DMS79 (cell line): Measurements from ENCODE around the gene RNF166.
A peak's percentile ranks its signal among the peaks of the same experiment; 100 is the strongest.
"Not testable (repeated sequence)": the region's sequence is repeated elsewhere in the genome, so short reads cannot be mapped to it uniquely, and the experiment has no call there.

Source experiments
- DNase-seq: peaks from one replicate; lab custom pipeline; 2025; lab: John Stamatoyannopoulos, UW

RNF166 gene

DNA sequence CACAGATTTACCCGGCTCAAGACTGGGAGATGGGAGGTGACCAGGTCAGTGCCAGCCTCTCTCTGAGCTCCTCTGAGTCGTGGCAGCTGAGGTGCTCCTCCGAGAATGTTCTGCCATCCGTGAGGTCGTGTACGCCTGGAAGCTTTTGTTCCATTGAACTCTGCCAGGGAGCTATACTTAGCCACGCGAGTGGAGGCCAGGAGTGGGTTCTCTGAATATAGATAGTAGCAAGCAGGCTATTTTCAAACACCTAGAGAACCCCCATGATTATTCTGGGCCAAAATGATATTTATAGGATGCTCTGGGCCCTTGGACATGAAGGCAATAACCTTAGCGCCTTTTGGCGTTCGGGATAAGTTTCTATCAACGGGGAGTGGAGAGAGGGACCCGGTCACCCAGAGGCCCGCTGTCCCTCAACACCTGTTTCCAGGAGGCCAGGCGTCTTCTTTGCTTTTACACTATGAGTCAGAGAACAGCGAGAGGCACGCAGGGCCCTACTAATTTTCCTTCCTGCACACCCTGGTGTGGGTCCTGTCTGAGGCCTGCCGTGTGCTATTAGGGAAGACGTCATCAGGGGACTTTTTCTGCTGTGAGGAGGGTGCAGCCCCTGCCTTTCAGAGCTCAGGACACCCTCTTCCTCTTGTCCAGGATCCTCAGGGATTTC is 32.4 kb downstream of the RNF166 start:
- no peak for DNase-seq

DNA sequence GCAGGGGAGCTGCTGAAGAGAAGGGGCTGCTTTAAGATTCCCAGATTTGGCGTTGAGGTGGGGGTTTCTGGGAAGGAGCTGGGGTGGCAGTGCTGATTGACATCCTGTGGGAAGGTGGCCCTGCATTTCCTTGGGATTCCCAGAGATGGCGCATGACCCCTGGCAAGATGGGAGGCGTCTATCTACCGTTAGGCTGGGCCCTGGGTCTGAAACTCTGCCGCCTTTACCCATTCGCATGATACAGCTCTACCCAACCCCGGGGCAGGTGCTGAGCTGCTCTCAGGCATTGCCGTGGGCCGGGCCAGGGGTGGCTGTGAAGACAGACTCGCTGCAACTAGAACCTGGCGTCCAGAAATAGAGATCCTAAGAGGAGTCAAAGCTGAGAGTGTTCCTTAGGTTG is 33.4 kb downstream of the RNF166 start:
- DNase-seq: no peak

DNA sequence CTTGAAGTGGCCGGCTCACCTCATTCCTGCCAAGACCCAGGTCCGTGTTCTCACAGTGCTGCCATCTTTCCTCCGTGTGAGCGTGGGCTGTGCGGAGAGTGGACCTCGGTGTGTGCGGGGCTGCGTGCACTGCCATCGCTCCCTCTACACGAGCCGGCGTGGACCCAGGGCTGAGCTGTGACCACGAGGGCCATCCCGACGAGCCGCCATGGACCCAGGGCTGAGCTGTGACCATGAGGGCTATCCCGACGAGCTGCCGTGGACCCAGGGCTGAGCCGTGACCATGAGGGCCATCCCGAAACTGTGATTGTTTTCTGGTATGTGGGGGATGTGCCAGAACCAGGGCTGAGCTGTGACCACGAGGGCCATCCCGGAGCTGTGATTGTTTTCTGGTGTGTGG is 34.4 kb downstream of the RNF166 start:
- DNase-seq: no peak

DNA sequence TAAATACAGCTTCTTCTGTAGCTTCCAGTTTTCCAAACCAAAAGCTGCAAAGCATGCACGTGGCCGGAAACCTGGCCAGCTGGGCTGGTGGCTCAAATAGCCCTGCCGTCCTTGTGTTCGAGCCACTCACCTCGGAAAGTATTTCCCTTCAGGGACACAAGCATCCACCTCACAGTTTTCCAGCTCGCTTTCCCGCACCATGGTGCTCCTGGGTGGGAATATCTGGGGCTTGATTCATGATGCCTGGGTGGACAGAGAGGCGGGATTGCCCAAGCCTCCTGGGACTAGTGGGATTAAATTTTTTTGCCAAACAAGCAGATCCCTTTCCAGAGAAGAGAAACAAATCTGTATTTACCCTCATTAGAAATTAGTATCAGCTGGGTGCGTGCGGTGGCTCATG is 36.2 kb downstream of the RNF166 start:
- no peak for DNase-seq

DNA sequence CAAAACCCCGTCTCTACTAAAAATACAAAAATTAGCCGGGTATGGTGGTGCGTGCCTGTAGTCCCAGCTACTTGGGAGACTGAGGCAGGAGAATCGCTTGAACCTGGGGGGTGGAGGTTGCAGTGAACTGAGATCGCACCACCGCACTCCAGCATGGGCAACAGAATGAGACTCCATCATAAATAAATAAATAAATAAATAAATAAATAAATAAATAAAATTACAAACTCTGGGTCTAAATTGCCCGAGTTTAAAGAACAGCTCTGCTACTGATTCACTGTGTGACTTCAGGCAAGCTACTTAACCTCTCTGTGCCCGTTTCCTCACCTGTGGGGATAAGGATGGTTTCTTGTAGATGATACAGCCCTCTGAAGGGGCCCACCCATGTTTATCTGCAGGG is 36.7 kb downstream of the RNF166 start:
- DNase-seq: not testable (repeated sequence)

DNA sequence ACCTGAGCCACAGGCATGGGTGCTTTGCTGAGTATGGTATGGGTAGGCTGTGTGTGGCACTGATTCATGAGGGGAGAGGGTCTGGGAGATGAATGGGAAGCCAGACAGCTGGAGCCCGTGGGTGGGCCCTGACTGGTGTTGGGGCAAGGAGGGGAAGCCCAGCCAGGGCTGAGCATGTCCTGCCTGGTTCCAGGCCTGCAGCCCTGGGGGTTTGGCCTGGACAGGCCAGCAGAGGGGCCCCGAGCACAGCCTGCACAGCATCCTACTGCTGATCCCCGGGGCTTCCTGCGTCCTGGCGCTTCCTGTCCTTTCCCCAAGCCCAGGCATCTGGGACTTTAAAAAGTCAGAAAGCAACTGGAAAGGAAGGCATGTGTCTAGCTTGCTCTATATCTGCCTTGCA is 38.7 kb downstream of the RNF166 start:
- no peak for DNase-seq

DNA sequence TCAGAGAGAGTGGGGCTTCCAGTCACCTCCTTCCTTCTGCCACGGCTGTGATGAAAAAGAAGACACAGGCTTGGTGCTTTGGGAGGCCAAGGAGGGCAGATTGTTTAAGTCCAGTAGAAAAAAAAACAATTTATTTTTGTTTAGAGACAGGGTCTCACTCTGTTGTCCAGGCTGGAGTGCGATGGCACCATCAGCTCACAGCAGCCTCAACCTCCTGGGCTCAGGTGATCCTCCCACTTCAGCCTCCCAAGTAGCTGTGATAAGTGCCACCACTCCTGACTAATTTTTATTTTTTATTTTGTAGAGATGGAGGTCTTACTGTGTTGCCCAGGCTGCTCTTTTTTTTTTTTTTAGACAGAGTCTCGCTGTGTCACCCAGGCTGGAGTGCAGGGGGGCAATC is 40.6 kb downstream of the RNF166 start:
- no peak for DNase-seq

DNA sequence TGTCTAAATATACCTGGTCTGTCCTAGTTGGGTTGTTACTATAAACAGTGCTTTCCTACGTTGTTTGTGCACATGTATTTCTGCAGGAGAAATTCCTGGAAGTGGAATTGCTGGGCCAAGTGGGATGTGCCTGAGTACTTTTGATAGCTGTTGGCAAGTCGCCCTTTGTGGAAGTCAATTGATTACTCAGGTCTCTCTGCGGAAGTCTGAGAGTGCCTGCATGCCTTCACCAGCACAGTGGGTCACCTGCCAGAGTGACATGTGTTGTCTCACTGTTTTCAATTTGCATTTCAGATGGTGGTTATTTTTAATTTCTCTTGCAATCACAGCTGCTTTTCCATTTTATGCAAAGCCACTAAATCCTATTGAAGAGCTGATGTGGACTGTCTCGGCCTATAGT is 41.1 kb downstream of the RNF166 start:
- no peak for DNase-seq

DNA sequence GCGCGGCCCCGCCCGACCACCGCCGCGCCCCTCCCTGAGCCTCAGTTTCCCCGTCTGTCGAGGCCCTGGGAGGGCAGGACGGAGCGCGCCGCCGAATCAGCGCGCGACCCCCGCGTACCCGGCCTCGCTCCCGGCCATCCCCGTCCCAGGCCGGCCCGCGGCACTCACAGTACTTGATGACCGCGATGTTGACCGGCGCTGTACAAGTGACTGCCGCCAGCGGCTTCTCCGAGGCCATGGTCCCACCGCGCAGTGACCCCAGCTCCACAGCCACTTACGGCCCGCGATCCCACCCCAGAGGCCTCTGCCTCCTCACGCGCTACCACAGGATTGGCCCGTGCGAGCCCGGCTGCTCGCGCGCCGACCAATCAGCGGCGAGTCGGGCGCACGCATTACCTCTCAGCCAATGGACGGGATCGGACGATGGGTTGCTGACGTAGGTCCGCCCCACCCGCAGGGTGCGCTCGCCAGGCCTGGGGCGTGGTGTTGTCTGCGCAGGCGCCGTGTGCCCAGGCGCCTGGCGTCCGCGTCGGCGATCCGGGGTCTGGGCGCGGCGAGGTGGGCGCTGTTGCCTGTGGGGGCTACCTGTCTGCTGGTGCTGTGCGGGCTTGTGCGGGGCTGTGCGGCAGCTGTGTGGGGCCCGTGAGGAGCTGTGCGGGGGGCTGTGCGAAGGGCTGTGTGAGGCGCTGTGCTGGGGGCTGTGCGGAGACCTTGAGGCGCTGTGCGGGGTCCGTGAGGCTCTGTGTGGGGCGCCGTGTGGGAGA is 43.2 kb downstream of the RNF166 start, which contains the start of gene MVD:
Gene MVD, minus strand, starts transcription at position 249 of the 764 bp plus-strand sequence. Its CDS starts 11 bp downstream, at position 238.
- peak; percentile 77 for DNase-seq

DNA sequence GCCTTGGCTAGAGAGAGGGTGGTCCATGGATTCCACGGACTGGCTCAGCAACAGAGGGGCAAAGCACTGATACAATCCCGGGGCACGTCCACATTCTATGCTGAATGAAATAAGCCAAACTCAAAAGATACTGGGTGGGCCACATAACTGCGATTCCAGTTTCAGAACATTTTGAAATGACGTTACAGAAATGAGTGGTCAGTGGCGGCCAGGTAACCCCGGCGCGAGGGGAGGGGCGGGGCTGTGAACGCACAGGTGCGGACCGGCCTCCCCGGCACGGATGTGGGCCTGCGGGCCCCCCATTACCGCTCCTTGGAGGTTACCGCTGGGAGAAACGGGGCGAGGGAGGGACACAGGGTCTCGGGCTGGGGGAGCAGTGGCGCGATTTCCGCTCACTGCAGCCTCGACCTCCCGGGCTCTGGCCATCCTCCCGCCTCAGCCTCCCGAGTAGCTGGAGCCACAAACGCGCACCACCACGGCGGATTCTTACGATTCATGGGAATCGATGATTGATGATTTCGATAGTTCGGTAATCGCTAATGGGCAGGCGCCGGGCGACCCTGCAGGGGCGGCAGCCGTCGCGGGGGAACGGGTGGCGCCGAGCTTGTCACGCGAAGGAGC is 43.9 kb downstream of the RNF166 start:
- DNase-seq: no peak

DNA sequence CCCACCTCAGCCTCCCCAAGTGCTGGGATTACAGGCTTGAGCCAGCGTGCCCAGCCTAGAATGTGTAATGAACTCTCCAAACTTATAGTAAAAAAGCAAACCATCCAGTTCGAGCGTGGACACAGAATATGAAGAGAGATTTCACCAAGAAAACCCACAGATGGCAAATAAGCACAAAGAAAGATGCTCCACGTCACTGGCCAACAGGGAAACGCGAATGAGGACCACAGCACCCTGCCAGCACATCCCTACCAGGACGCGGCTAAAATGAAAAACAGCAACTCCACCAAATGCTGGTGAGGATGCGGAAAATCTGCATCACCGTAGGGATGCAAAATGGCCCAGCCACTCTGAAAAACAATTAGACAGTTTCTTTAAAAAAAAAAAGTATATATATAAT is 44.7 kb downstream of the RNF166 start:
- no peak for DNase-seq

DNA sequence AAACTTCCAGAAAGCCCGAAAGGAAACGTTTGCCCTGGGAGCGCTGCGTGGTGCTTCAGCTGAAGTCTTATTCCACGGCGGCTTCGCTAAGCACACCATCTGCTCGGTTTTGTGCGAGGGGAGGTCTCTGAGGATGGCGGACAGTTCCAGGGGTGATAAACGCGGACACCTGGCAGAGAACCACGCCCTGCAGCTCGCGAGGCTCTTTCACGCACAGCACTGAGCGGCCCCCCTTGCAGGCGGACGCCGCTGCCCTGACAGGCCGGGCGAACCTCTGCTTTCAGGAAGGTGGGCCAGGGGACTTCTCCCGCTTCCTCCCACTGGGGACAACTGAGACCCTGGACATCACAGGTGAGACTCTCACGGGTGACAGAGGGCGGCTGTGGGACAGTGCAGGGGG is 47.0 kb downstream of the RNF166 start:
- no peak for DNase-seq

DNA sequence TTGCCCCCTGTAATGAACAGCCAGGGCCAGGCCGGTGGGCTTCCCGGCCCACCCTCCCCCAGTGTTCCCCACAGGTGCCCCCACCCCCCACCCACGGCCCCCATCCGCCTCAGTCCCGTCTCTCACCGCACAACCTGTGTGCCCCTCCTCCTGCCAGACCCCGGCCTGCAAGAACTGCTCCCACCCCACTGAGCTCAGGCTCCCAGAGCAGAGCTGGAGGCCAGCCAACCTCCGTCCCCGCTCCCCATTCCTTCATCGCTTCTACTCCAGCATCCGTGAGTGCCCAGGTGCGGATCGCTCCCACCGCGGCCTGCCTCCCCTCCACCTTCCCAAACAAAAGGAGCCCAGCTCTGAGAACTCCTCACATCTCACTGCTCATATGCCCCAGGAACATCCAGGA is 47.5 kb downstream of the RNF166 start:
- DNase-seq: no peak

DNA sequence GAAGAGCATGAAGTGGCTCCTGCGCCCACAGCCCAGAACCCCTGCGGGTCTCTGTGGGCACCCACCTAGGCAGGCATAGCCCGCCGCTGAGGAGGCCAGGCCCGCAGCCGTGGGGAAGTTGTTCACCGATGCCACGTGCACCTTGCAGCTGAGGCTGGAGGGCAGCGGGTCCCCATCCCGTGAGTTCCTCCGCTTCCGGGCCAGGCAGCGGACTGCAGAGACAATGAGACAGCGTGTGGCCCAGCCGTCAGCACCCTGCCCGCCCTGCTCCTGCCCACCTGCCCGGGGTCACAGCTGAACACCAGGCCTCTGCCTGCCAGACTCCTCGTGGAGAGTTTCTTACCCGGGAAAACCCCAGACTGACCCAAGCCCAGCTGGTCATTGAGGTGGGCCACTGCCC is 48.8 kb downstream of the RNF166 start:
- no peak for DNase-seq

DNA sequence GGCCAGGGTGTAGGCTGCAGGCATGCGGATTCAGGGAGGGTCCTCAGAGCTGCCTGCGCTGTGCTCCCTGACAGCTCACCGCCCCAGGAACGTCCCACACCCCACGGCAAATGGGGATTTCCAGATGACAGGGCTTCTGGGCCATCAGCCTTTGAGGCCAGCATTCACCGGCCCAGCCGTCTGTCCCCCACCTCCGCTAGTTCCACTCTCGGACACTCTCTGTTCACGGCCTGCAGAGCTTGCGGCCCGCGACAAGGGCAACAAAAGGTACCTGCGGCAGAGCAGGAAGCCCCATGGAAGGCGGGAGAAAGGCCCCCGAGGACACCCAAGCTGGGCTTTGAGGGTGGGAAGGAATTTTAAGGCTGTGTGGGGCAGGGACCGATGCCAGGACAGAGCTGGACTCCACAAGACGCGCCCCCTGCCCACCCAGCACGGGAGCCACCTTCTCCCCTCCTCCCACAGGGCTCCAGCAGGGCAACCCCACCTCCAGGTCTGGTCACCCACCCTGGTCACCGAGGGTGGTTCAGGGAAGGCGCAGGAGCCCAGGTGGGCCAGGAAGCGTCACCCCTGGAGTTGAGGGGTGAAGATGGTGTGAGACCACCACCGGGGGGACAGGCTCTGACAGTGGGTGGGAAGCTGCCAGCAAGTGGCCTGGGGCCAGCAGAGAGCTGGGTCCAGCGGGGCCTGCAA is 49.8 kb downstream of the RNF166 start:
- DNase-seq: no peak

DNA sequence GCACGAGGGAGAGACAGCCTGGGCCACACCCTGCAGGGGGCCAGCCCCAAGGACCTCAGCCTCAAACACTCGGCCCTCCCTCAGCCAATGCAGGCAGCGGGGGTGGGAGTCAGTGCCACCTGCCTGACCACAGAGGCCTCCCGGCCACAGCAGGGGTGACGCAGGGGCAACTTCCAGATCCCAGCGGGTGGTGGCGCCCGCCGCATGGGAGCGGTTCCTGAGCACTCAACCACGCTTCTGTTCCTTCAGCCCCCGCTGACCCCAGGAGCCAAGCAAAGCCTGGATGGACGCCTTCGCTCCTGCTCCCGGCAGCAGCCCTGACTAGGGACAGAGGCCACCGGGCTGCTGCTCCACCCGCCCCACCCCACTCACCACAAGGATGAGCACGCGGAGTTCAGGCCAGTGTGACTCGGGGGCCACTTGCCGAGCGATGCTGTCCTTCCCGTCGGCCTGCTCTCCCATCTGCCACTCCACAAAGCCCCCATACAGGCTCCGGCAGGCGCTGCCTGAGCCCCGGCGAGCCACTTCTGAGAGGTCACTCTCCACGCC is 50.4 kb downstream of the RNF166 start:
- DNase-seq: no peak

DNA sequence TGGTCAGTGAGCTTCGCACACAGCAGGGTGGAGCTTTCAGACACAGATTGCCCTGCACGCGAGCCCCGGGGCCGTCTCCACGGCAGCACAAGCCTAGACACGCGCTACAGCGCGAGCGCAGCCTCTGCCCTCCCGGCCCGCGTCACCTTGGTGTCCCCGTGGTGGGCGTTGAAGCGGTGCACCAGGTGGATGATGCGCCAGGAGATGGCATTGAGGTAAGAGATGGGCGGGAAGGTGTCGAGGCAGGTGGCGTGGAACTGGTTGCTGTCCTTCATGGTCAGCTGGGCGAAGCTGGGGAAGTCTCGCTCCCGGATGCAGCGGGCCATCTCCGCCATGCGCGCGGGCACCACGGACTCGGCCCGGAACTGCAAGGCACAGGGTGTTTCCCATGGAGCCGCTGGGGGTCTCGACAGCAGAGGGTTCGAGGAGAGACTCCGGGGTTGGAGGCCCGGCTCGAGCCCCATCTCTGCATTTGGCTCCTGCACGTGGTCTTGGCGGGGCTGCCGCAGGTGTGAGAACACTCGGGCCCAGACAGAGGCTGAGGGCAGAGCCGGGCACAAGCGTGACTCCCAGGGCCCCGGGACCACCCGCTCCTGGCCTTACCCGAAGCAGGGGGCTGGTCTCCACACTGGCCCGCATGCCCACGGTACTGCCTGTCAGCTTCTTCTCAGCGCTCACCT is 51.0 kb downstream of the RNF166 start:
- DNase-seq: no peak

DNA sequence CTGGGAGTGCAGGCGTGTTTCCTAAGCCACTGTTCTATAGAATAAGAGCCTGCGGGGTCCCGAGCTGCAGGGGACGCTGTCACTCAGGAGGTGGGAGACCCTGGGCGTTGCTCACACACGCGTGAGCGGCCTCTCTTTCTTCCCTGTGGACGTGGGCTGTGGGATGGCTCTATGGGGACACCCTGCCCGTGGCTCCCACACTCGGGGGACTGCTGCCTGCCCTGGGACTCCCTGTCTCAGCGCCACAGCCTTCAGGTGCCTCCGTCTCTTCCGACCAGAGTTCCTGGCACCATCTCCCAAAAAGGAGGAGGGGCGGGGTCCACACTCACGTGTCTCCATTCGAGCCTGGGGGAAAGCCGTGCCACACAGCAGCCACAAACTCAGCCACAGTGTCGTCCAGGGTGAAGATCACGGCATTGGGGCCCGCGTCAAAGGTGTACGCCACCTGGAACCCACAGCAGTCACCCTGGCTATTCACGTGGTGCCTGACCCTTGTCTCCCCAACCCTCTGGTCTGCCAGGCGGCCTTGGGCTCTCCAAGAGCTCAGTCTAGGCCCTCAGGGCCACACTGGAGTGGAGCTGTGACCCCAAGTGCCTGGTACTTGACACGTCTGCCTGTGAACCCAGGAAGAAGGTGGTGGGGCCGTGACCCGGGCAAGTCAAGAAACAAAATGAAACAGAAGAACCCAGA is 51.7 kb downstream of the RNF166 start:
- no peak for DNase-seq

DNA sequence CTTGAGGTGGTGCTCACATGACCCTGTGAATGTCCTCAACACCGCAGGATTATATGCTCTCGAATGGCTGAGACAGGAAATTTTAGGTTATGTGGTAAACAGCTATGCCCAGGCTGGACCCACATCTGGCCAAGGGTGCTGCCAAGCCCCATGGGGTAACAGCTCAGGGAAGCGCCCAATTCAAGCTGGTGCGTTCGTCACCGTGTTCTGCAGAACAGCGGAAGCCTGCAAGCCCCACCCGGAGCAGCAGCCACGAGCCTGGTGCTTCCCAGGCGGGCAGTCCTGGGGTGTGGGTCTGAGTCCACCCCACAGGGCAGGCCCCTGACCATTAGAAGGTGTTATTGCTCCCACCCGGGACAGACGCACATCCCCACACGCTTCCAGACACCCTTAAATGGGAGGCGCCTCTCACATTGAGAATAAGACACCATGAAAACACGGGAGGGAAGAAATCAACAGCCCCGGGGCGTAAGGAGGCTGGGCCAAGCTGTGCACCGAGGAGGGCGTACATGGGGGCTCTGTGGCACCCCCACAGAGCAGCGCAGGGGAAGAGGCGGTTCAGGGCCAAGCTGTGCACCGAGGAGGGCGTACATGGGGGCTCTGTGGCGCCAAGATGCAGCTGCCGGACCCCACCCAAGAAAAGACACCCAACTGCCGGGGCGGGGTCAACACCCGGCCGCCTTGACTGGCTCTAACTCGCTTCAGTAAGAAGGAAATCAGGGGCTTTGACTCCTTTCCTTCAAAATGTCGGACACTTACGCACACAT is 52.4 kb downstream of the RNF166 start:
- DNase-seq: no peak

DNA sequence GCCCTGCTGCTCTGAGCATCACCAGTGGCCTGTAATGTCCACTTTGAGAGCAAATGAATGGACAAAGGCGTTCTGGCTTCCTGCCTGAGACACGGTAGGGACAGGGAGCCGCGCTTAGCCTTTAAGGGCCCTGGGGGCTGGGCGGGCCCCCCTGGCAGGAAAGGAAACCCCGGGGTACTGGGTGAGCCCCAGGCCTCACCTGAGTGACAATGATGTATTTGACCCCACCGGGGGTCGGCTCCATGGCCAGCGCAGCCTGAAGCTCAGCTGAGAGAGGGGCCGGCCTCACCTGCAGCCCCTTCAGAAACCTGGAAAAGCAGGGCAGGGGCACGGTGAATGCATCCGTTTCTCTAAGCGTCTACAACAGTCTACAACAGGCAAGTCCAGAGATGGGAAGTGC is 53.1 kb downstream of the RNF166 start:
- no peak for DNase-seq

DNA sequence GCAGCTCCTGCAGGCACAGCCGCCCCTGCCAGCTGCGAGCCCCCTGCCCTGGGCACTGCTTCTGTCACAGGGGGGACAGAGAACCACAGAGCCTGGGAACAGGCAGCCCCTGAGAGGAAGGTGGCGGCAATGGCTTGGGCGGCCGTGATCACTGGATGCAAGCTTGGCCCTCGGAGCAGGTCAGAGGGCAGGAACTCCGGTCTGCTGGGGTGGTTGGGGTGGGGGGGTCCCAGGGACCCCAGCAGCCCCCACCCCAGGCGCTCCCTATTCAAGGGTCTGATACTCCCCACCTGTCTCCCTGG is 53.5 kb downstream of the RNF166 start:
- DNase-seq: no peak
